ENCODE data around the gene WNT7A.

- TF ChIP-seq TAF1 (IDR thresholded peaks at IDR 0.05; ENCODE audit: borderline replicate concordance, low read depth, low read length) (no peak), CTCF (IDR thresholded peaks at IDR 0.05) (no peak), USF2 (IDR thresholded peaks at IDR 0.05; ENCODE audit: borderline replicate concordance, low read depth, low read length) (no peak), GABPA (IDR thresholded peaks at IDR 0.05; ENCODE audit: low read depth) (no peak), MAX (IDR thresholded peaks at IDR 0.05; ENCODE audit: low read depth) (no peak), REST (IDR thresholded peaks at IDR 0.05; ENCODE audit: low read depth, low read length) (no peak), NFIC (IDR thresholded peaks at IDR 0.05; ENCODE audit: borderline replicate concordance) (no peak)
Observed at GRCh38 chr3:13815088-13815683, 64.7 kb downstream of the WNT7A start.

All from SK-N-SH (cell line).